CD14-positive monocyte (primary cell): ENCODE results near the gene KRTAP23-1. TPM values are rescaled to one million over a fixed set of nuclear protein-coding genes. Genes with fewer than 3 reads are reported as not detected.

ENCODE experiments used
- DNase-seq, 3 donors: peaks; one replicate each; pipeline ENCODE4 v3.0.0-alpha.2; 2011 to 2022
- H2AFZ ChIP-seq: 2 replicates; pipeline ENCODE4 v1.6.0; 2012; ENCODE audit warnings: mild to moderate bottlenecking, low read depth, low read length, inconsistent platforms; ENCODE audit not compliant: insufficient read depth, poor library complexity, severe bottlenecking
- H3K27ac ChIP-seq, 2 donors: 1 replicate in 1 of 2; 2 replicates in 1 of 2; pipeline ENCODE4 v1.5.1; 2012 to 2013; ENCODE audit warnings: low read length in 2 of 2, control low read depth in 1 of 2, inconsistent platforms in 1 of 2, low read depth in 1 of 2, mild to moderate bottlenecking in 1 of 2
- H3K27me3 ChIP-seq, 2 donors: one replicate each; pipeline versions ENCODE4 v1.6.0 to v1.6.1; 2011 to 2013; ENCODE audit warnings: low read length in 2 of 2; ENCODE audit not compliant: control insufficient read depth in 2 of 2, insufficient read depth in 2 of 2
- H3K36me3 ChIP-seq, 2 donors: replicated peaks in 1 of 2; 1 replicate in 1 of 2; 2 replicates in 1 of 2; pipeline versions ENCODE4 v1.5.1 to v1.6.1; 2012 to 2013; ENCODE audit warnings: low read length in 2 of 2, control low read depth in 1 of 2, inconsistent platforms in 1 of 2, mild to moderate bottlenecking in 1 of 2; ENCODE audit not compliant: insufficient read depth in 2 of 2, control insufficient read depth in 1 of 2
- H3K4me1 ChIP-seq, 2 donors: 1 replicate in 1 of 2; 2 replicates in 1 of 2; pipeline versions ENCODE4 v1.5.1 to v1.6.1; 2012 to 2013; ENCODE audit warnings: low read length in 2 of 2, control low read depth in 1 of 2, inconsistent platforms in 1 of 2, mild to moderate bottlenecking in 1 of 2, moderate library complexity in 1 of 2; ENCODE audit not compliant: insufficient read depth in 2 of 2, control insufficient read depth in 1 of 2
- H3K4me2 ChIP-seq: replicated peaks from 2 replicates; pipeline ENCODE3; 2012; ENCODE audit warnings: low read length, moderate library complexity, mild to moderate bottlenecking; ENCODE audit not compliant: poor library complexity, severe bottlenecking; ENCODE audit errors: extremely low read depth
- H3K4me3 ChIP-seq, 3 experiments: fragments of 200-600 bp in 1 of 3; sonication (generic) in 1 of 3; replicated peaks in 1 of 3; 1 replicate in 2 of 3; 2 replicates in 1 of 3; pipeline ENCODE4 v1.5.1; 2011 to 2013; ENCODE audit warnings: low read length in 3 of 3, mild to moderate bottlenecking in 3 of 3, control low read depth in 2 of 3, low read depth in 2 of 3, inconsistent platforms in 1 of 3, moderate library complexity in 1 of 3
- H3K79me2 ChIP-seq: 2 replicates; pipeline ENCODE4 v1.6.0; 2012; ENCODE audit warnings: mild to moderate bottlenecking, control low read depth, inconsistent platforms, low read length, moderate library complexity; ENCODE audit not compliant: insufficient read depth
- H3K9ac ChIP-seq: 2 replicates; pipeline ENCODE4 v1.6.0; 2017; ENCODE audit warnings: low read length, mild to moderate bottlenecking; ENCODE audit not compliant: insufficient read depth, poor library complexity, severe bottlenecking
- H3K9me3 ChIP-seq, 2 donors: replicated peaks in 1 of 2; 1 replicate in 1 of 2; 2 replicates in 1 of 2; pipeline versions ENCODE4 v1.5.1 to v1.6.1; 2012 to 2013; ENCODE audit warnings: low read length in 2 of 2, control low read depth in 1 of 2; ENCODE audit not compliant: control insufficient read depth in 1 of 2, insufficient read depth in 1 of 2
- H4K20me1 ChIP-seq: 2 replicates; pipeline ENCODE4 v1.6.0; 2012; ENCODE audit warnings: mild to moderate bottlenecking, low read length, control low read depth, moderate library complexity; ENCODE audit not compliant: insufficient read depth
- H3K27ac Mint-ChIP-seq, 7 donors: one replicate each; pipeline ENCODE4 v1.8.0; 2020; ENCODE audit warnings: mild to moderate bottlenecking in 7 of 7, mixed read lengths in 7 of 7, moderate library complexity in 6 of 7, inconsistent platforms in 2 of 7
- H3K27me3 Mint-ChIP-seq, 3 donors: one replicate each; pipeline ENCODE4 v1.8.0; 2021 to 2022; ENCODE audit warnings: low read depth in 3 of 3, mild to moderate bottlenecking in 3 of 3, mixed read lengths in 3 of 3, moderate library complexity in 3 of 3, inconsistent platforms in 1 of 3
- H3K36me3 Mint-ChIP-seq, 2 donors: one replicate each; pipeline ENCODE4 v1.8.0; 2020; ENCODE audit warnings: mixed read lengths in 2 of 2, inconsistent platforms in 1 of 2, mild to moderate bottlenecking in 1 of 2
- H3K4me1 Mint-ChIP-seq: one replicate; pipeline ENCODE4 v1.8.0; 2020; ENCODE audit warnings: mild to moderate bottlenecking, mixed read lengths
- H3K4me3 Mint-ChIP-seq, 2 donors: one replicate each; pipeline ENCODE4 v1.8.0; 2020; ENCODE audit warnings: mild to moderate bottlenecking in 2 of 2, mixed read lengths in 2 of 2, moderate library complexity in 1 of 2
- H3K9me3 Mint-ChIP-seq, 7 donors: one replicate each; pipeline ENCODE4 v1.8.0; 2020 to 2022; ENCODE audit warnings: mixed read lengths in 7 of 7, mild to moderate bottlenecking in 6 of 7, moderate library complexity in 6 of 7, inconsistent platforms in 2 of 7
- CTCF ChIP-seq: fragments of 200-600 bp; IDR thresholded peaks from one replicate; pipeline ENCODE4 v1.8.0; 2022; ENCODE audit warnings: antibody characterized with exemption, mild to moderate bottlenecking
- WGBS: methylation state at CpG from one replicate; pipeline ENCODE4 v1.1.5; 2013; ENCODE audit warnings: missing lambda C conversion rate; ENCODE audit not compliant: insufficient coverage; 5-methylcytosine and 5-hydroxymethylcytosine counted together
- intact Hi-C, 2 donors: fragments of 100-400 bp; cut with micrococcal nuclease; formaldehyde crosslinking; loops; one replicate each; pipeline versions ENCODE4 v1.15.0 to v1.15.1; 2023
- polyA plus RNA-seq, 3 donors: library from polyadenylated mRNA; depleted of rRNA in 1 of 3; unstranded in 2 of 3; stranded (reverse) in 1 of 3; fragments of 300-500 nt in 2 of 3; fragments of >200 nt in 1 of 3; fragmentation: Illumina TruSeq in 2 of 3; gene quantifications; 1 replicate in 2 of 3; 2 replicates in 1 of 3; pipeline ENCODE4 v1.2.3, GENCODE V29; 2012 to 2021

Gene KRTAP23-1
- polyA plus RNA-seq, 3 donors = not detected

- no peak overlapping the region for H3K9ac ChIP-seq
- no CpG with 5 or more reads among the region's 2 CpGs for WGBS
- H3K27ac ChIP-seq = no peak overlapping the region
- no peaks in the 10 kb centered on the region for H3K36me3 ChIP-seq
- no peak overlapping the region for H3K4me3 Mint-ChIP-seq
- no peak overlapping the region for H3K4me3 ChIP-seq
- no peaks in the 10 kb centered on the region for H3K4me1 Mint-ChIP-seq
- H3K27me3 Mint-ChIP-seq = peaks cover 0 to 4% (median 0%) of the 10 kb centered on the region in 3 donors
- no peaks in the 10 kb centered on the region for H3K36me3 Mint-ChIP-seq
- H3K9me3 Mint-ChIP-seq = peaks cover 0 to 7% (median 1%) of the 10 kb centered on the region in 7 donors
- TF ChIP-seq CTCF = peak; percentile 77
- no peak overlapping the region for H3K27ac Mint-ChIP-seq
- intact Hi-C loops = loop anchor here (5.0 to 10.0 kb wide), 2 partner anchors 744 to 746 kb away; no protein-coding TSS in a partner anchor
- H3K79me2 ChIP-seq = no peaks in the 10 kb centered on the region
- no peak overlapping the region for H3K4me2 ChIP-seq
- peak in 1 of 3 donors; percentile 2 for DNase-seq
- peaks cover 0 to 3% of the 10 kb centered on the region in 2 donors for H3K9me3 ChIP-seq
- H4K20me1 ChIP-seq = no peaks in the 10 kb centered on the region
- no peaks in the 10 kb centered on the region for H3K27me3 ChIP-seq
- H3K4me1 ChIP-seq = no peaks in the 10 kb centered on the region
- no peak overlapping the region for H2AFZ ChIP-seq
Measured at GRCh38 chr21:30340714-30341573, 7.5 kb downstream of the KRTAP23-1 start.

GRCh38 chr21:30338717-30339116 is 9.7 kb downstream of the KRTAP23-1 start:
- no peak for TF ChIP-seq CTCF
- Mint-ChIP-seq H3K9me3 (peaks cover 0 to 2% (median 0%) of the 10 kb centered on the region in 7 donors), H3K4me1 (no peaks in the 10 kb centered on the region), H3K4me3 (no peak overlapping the region), H3K27me3 (peaks cover 0 to 4% (median 2%) of the 10 kb centered on the region in 3 donors), H3K36me3 (no peaks in the 10 kb centered on the region), H3K27ac (no peak overlapping the region)
- no peaks in the 10 kb centered on the region for H3K79me2 ChIP-seq
- no peak for DNase-seq
- H3K27ac ChIP-seq = no peak overlapping the region
- H3K4me3 ChIP-seq = no peak overlapping the region
- 100% methylated on average over 2 of the region's 4 CpGs for WGBS
- H3K9ac ChIP-seq = no peak overlapping the region
- intact Hi-C loops = no loop called here
- H4K20me1 ChIP-seq = no peaks in the 10 kb centered on the region
- H2AFZ ChIP-seq = no peak overlapping the region
- H3K4me1 ChIP-seq = no peaks in the 10 kb centered on the region
- H3K36me3 ChIP-seq = no peaks in the 10 kb centered on the region
- no peaks in the 10 kb centered on the region for H3K9me3 ChIP-seq
- no peaks in the 10 kb centered on the region for H3K27me3 ChIP-seq
- no peak overlapping the region for H3K4me2 ChIP-seq
